CD14-positive monocyte (primary cell): ENCODE measurements around the gene TMEM198. TPM values are rescaled to one million over a fixed set of nuclear protein-coding genes. Genes with fewer than 3 reads are reported as not detected.

Source experiments
- DNase-seq, 3 donors: peaks; one replicate each; pipeline ENCODE4 v3.0.0-alpha.2; 2011 to 2022
- H2AFZ ChIP-seq: 2 replicates; pipeline ENCODE4 v1.6.0; 2012; ENCODE audit warnings: mild to moderate bottlenecking, low read depth, low read length, inconsistent platforms; ENCODE audit not compliant: insufficient read depth, poor library complexity, severe bottlenecking
- H3K27ac ChIP-seq, 2 donors: 1 replicate in 1 of 2; 2 replicates in 1 of 2; pipeline ENCODE4 v1.5.1; 2012 to 2013; ENCODE audit warnings: low read length in 2 of 2, control low read depth in 1 of 2, inconsistent platforms in 1 of 2, low read depth in 1 of 2, mild to moderate bottlenecking in 1 of 2
- H3K27me3 ChIP-seq, 2 donors: one replicate each; pipeline versions ENCODE4 v1.6.0 to v1.6.1; 2011 to 2013; ENCODE audit warnings: low read length in 2 of 2; ENCODE audit not compliant: control insufficient read depth in 2 of 2, insufficient read depth in 2 of 2
- H3K36me3 ChIP-seq, 2 donors: replicated peaks in 1 of 2; 1 replicate in 1 of 2; 2 replicates in 1 of 2; pipeline versions ENCODE4 v1.5.1 to v1.6.1; 2012 to 2013; ENCODE audit warnings: low read length in 2 of 2, control low read depth in 1 of 2, inconsistent platforms in 1 of 2, mild to moderate bottlenecking in 1 of 2; ENCODE audit not compliant: insufficient read depth in 2 of 2, control insufficient read depth in 1 of 2
- H3K4me1 ChIP-seq, 2 donors: 1 replicate in 1 of 2; 2 replicates in 1 of 2; pipeline versions ENCODE4 v1.5.1 to v1.6.1; 2012 to 2013; ENCODE audit warnings: low read length in 2 of 2, control low read depth in 1 of 2, inconsistent platforms in 1 of 2, mild to moderate bottlenecking in 1 of 2, moderate library complexity in 1 of 2; ENCODE audit not compliant: insufficient read depth in 2 of 2, control insufficient read depth in 1 of 2
- H3K4me2 ChIP-seq: replicated peaks from 2 replicates; pipeline ENCODE3; 2012; ENCODE audit warnings: low read length, moderate library complexity, mild to moderate bottlenecking; ENCODE audit not compliant: poor library complexity, severe bottlenecking; ENCODE audit errors: extremely low read depth
- H3K4me3 ChIP-seq, 3 experiments: fragments of 200-600 bp in 1 of 3; sonication (generic) in 1 of 3; replicated peaks in 1 of 3; 1 replicate in 2 of 3; 2 replicates in 1 of 3; pipeline ENCODE4 v1.5.1; 2011 to 2013; ENCODE audit warnings: low read length in 3 of 3, mild to moderate bottlenecking in 3 of 3, control low read depth in 2 of 3, low read depth in 2 of 3, inconsistent platforms in 1 of 3, moderate library complexity in 1 of 3
- H3K79me2 ChIP-seq: 2 replicates; pipeline ENCODE4 v1.6.0; 2012; ENCODE audit warnings: mild to moderate bottlenecking, control low read depth, inconsistent platforms, low read length, moderate library complexity; ENCODE audit not compliant: insufficient read depth
- H3K9ac ChIP-seq: 2 replicates; pipeline ENCODE4 v1.6.0; 2017; ENCODE audit warnings: low read length, mild to moderate bottlenecking; ENCODE audit not compliant: insufficient read depth, poor library complexity, severe bottlenecking
- H3K9me3 ChIP-seq, 2 donors: replicated peaks in 1 of 2; 1 replicate in 1 of 2; 2 replicates in 1 of 2; pipeline versions ENCODE4 v1.5.1 to v1.6.1; 2012 to 2013; ENCODE audit warnings: low read length in 2 of 2, control low read depth in 1 of 2; ENCODE audit not compliant: control insufficient read depth in 1 of 2, insufficient read depth in 1 of 2
- H4K20me1 ChIP-seq: 2 replicates; pipeline ENCODE4 v1.6.0; 2012; ENCODE audit warnings: mild to moderate bottlenecking, low read length, control low read depth, moderate library complexity; ENCODE audit not compliant: insufficient read depth
- H3K27ac Mint-ChIP-seq, 7 donors: one replicate each; pipeline ENCODE4 v1.8.0; 2020; ENCODE audit warnings: mild to moderate bottlenecking in 7 of 7, mixed read lengths in 7 of 7, moderate library complexity in 6 of 7, inconsistent platforms in 2 of 7
- H3K27me3 Mint-ChIP-seq, 3 donors: one replicate each; pipeline ENCODE4 v1.8.0; 2021 to 2022; ENCODE audit warnings: low read depth in 3 of 3, mild to moderate bottlenecking in 3 of 3, mixed read lengths in 3 of 3, moderate library complexity in 3 of 3, inconsistent platforms in 1 of 3
- H3K36me3 Mint-ChIP-seq, 2 donors: one replicate each; pipeline ENCODE4 v1.8.0; 2020; ENCODE audit warnings: mixed read lengths in 2 of 2, inconsistent platforms in 1 of 2, mild to moderate bottlenecking in 1 of 2
- H3K4me1 Mint-ChIP-seq: one replicate; pipeline ENCODE4 v1.8.0; 2020; ENCODE audit warnings: mild to moderate bottlenecking, mixed read lengths
- H3K4me3 Mint-ChIP-seq, 2 donors: one replicate each; pipeline ENCODE4 v1.8.0; 2020; ENCODE audit warnings: mild to moderate bottlenecking in 2 of 2, mixed read lengths in 2 of 2, moderate library complexity in 1 of 2
- H3K9me3 Mint-ChIP-seq, 7 donors: one replicate each; pipeline ENCODE4 v1.8.0; 2020 to 2022; ENCODE audit warnings: mixed read lengths in 7 of 7, mild to moderate bottlenecking in 6 of 7, moderate library complexity in 6 of 7, inconsistent platforms in 2 of 7
- WGBS: methylation state at CpG from one replicate; pipeline ENCODE4 v1.1.5; 2013; ENCODE audit warnings: missing lambda C conversion rate; ENCODE audit not compliant: insufficient coverage; 5-methylcytosine and 5-hydroxymethylcytosine counted together
- intact Hi-C, 2 donors: fragments of 100-400 bp; cut with micrococcal nuclease; formaldehyde crosslinking; loops; one replicate each; pipeline versions ENCODE4 v1.15.0 to v1.15.1; 2023
- polyA plus RNA-seq, 3 donors: library from polyadenylated mRNA; depleted of rRNA in 1 of 3; unstranded in 2 of 3; stranded (reverse) in 1 of 3; fragments of 300-500 nt in 2 of 3; fragments of >200 nt in 1 of 3; fragmentation: Illumina TruSeq in 2 of 3; gene quantifications; 1 replicate in 2 of 3; 2 replicates in 1 of 3; pipeline ENCODE4 v1.2.3, GENCODE V29; 2012 to 2021
- TF ChIP-seq, protein P1 (sequence below): fragments of 200-600 bp; IDR thresholded peaks from one replicate; pipeline ENCODE4 v1.8.0; 2022; ENCODE audit warnings: antibody characterized with exemption, mild to moderate bottlenecking

Gene TMEM198
- polyA plus RNA-seq, 3 donors = not detected

DNA sequence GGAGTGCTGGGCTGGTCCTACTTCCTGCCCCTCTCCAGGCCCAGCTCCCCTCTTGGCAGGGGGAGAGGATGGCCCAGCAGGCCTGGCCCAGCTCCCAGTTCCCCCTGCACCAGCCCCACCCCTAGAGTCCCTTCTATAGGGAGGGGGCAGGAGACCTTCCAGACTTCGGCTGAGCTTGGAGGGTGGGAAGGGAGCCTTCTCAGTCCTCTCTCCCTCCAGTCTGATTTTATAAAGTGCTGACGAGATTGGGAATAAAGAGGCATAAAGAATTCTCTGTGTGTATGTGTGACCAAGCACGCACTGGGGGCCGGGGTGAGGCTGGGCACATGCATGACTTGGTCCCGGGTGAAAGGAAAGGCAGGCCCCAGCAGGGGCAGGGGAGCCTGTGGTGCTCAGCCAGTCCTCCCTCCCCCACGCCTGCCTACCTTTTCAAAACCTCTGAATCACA is 5.3 kb upstream of the TMEM198 start:
- peaks cover 0 to 9% (median 2%) of the 10 kb centered on the region in 7 donors for H3K9me3 Mint-ChIP-seq
- Histone ChIP-seq H2AFZ (no peak overlapping the region), H3K27me3 (peaks cover 12 to 25% of the 10 kb centered on the region in 2 donors), H3K36me3 (no peaks in the 10 kb centered on the region), H3K4me1 (peaks cover 13 to 17% of the 10 kb centered on the region in 2 donors), H3K79me2 (no peaks in the 10 kb centered on the region), H3K4me3 (no peak overlapping the region), H4K20me1 (no peaks in the 10 kb centered on the region), H3K9ac (no peak overlapping the region), H3K9me3 (no peaks in the 10 kb centered on the region), H3K4me2 (no peak overlapping the region), H3K27ac (no peak overlapping the region)
- H3K4me1 Mint-ChIP-seq = peaks cover 5% of the 10 kb centered on the region
- H3K27ac Mint-ChIP-seq = no peak overlapping the region
- WGBS = no CpG with 5 or more reads among the region's 6 CpGs
- intact Hi-C loops = no loop called here
- H3K36me3 Mint-ChIP-seq = no peaks in the 10 kb centered on the region
- H3K27me3 Mint-ChIP-seq = peaks cover 19 to 36% (median 20%) of the 10 kb centered on the region in 3 donors
- DNase-seq = no peak
- TF ChIP-seq, protein P1, sequence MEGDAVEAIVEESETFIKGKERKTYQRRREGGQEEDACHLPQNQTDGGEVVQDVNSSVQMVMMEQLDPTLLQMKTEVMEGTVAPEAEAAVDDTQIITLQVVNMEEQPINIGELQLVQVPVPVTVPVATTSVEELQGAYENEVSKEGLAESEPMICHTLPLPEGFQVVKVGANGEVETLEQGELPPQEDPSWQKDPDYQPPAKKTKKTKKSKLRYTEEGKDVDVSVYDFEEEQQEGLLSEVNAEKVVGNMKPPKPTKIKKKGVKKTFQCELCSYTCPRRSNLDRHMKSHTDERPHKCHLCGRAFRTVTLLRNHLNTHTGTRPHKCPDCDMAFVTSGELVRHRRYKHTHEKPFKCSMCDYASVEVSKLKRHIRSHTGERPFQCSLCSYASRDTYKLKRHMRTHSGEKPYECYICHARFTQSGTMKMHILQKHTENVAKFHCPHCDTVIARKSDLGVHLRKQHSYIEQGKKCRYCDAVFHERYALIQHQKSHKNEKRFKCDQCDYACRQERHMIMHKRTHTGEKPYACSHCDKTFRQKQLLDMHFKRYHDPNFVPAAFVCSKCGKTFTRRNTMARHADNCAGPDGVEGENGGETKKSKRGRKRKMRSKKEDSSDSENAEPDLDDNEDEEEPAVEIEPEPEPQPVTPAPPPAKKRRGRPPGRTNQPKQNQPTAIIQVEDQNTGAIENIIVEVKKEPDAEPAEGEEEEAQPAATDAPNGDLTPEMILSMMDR = no peak
- H3K4me3 Mint-ChIP-seq = no peak overlapping the region

DNA sequence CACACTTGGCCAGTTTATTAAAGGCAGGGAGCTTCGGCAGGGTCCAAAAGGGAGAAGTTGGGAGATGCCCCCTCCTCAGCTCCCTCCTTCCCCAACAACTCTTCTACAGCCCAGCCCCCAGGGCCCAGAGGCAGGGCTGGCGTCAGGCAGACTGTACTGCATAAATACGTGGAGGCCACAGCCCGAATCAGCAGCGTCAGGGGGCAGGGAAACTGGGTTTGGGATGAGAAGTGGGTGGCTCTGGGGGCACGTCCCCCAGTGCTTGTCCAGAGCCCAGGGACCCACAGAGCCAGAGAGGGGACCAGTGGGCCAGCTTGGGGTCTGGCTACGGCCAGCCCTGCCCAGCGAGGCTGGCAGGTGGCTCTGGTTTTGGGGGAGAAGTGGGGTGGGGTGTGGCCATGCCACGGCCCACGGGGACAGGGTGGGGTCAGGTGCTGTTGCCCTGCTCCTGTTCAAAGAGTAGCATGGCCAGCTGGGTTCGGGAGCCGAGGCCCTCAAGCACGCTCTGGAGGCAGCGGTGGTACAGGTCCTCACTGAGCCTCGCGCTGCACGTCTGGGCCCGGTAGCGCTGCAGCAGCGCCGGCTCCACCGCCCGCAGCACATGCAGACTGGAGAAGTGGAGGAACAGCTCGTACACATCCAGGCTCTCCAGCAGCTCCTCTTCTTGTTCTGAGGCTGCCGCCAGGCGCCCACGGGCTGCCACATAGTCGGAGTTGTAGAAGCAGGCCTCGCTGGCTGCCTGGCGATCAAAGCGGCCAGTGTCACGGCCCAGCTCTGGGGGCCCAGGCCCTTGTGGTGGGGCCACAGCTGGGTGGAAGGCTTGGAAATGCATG is 4.7 kb upstream of the TMEM198 start:
- H3K27ac Mint-ChIP-seq = no peak overlapping the region
- no peaks in the 10 kb centered on the region for H4K20me1 ChIP-seq
- no peaks in the 10 kb centered on the region for H3K79me2 ChIP-seq
- peaks cover 18 to 24% of the 10 kb centered on the region in 2 donors for H3K4me1 ChIP-seq
- no peaks in the 10 kb centered on the region for H3K36me3 Mint-ChIP-seq
- H3K27me3 Mint-ChIP-seq = peaks cover 19 to 42% (median 20%) of the 10 kb centered on the region in 3 donors
- H3K27ac ChIP-seq = no peak overlapping the region
- no peaks in the 10 kb centered on the region for H3K36me3 ChIP-seq
- peaks cover 5% of the 10 kb centered on the region for H3K4me1 Mint-ChIP-seq
- intact Hi-C loops = no loop called here
- TF ChIP-seq, protein P1 = no peak
- H3K4me3 Mint-ChIP-seq = no peak overlapping the region
- no peak overlapping the region for H2AFZ ChIP-seq
- H3K9ac ChIP-seq = no peak overlapping the region
- 96% methylated on average over 29 of the region's 32 CpGs for WGBS
- H3K9me3 ChIP-seq = no peaks in the 10 kb centered on the region
- no peak overlapping the region for H3K4me3 ChIP-seq
- peaks cover 0 to 9% (median 2%) of the 10 kb centered on the region in 7 donors for H3K9me3 Mint-ChIP-seq
- DNase-seq = no peak
- H3K4me2 ChIP-seq = no peak overlapping the region
- peaks cover 12 to 30% of the 10 kb centered on the region in 2 donors for H3K27me3 ChIP-seq
